PC-3 (cell line): Measurements from ENCODE around the gene PSAPL1. TPM values are rescaled to one million over a fixed set of nuclear protein-coding genes. Genes with fewer than 3 reads are reported as not detected.
"Not testable (repeated sequence)": the region's sequence is repeated elsewhere in the genome, so short reads cannot be mapped to it uniquely, and the experiment has no call there.

Experiments used
- ATAC-seq: fragments of 200-7000 bp; cut with Tn5 transposase; 2 replicates; pipeline ENCODE4 v1.9.1; 2020; ENCODE audit warnings: mild to moderate bottlenecking, moderate library complexity
- BruUV-seq: library from RNA; stranded (reverse); fragments of 400-500 nt; replicated peaks from 2 replicates; lab custom pipeline; 2021; lab: Mats Ljungman, UMichigan
- CTCF ChIA-PET: fragments of 300-600 bp; sonication (Branson Sonifier 250); formaldehyde crosslinking; loops from one replicate; lab custom pipeline; 2022; ENCODE audit warnings: antibody characterized with exemption; lab: Charles Lee
- POLR2A ChIA-PET: fragments of 300-600 bp; sonication (Branson Sonifier 250); formaldehyde crosslinking; loops from one replicate; lab custom pipeline; 2022; ENCODE audit warnings: antibody characterized with exemption; ENCODE audit not compliant: unreplicated experiment; lab: Charles Lee
- DNase-seq: peaks from one replicate; pipeline ENCODE4 v3.0.0-alpha.2; 2015
- H2AFZ ChIP-seq: fragments of 300-600 bp; sonication (generic); 2 replicates; pipeline ENCODE4 v1.6.0; 2016; ENCODE audit warnings: antibody characterized with exemption, low read length
- H3F3A ChIP-seq: fragments of 300-600 bp; sonication (generic); one replicate; pipeline ENCODE4 v1.6.0; 2017; ENCODE audit warnings: antibody characterized with exemption, low read length, control low read depth, mild to moderate bottlenecking; ENCODE audit not compliant: unreplicated experiment
- H3K27ac ChIP-seq: fragments of 300-600 bp; sonication (generic); 2 replicates; pipeline ENCODE4 v1.5.1; 2016; ENCODE audit warnings: mild to moderate bottlenecking, low read length
- H3K27me3 ChIP-seq: fragments of 300-600 bp; sonication (generic); 2 replicates; pipeline ENCODE4 v1.6.1; 2016; ENCODE audit warnings: low read length, mixed read lengths
- H3K36me3 ChIP-seq: fragments of 300-600 bp; sonication (generic); 2 replicates; pipeline ENCODE4 v1.6.1; 2016; ENCODE audit warnings: low read depth, mixed run types, low read length, mixed read lengths
- H3K4me1 ChIP-seq: fragments of 300-600 bp; sonication (generic); 2 replicates; pipeline ENCODE4 v1.5.1; 2016; ENCODE audit warnings: low read length; ENCODE audit not compliant: insufficient read depth
- H3K4me2 ChIP-seq: fragments of 300-600 bp; sonication (generic); 2 replicates; pipeline ENCODE4 v1.6.0; 2016; ENCODE audit warnings: low read length
- H3K4me3 ChIP-seq: fragments of 300-600 bp; sonication (generic); 2 replicates; pipeline ENCODE4 v1.5.1; 2016; ENCODE audit warnings: mild to moderate bottlenecking, low read length, mixed read lengths
- H3K79me2 ChIP-seq: fragments of 300-600 bp; sonication (generic); 2 replicates; pipeline ENCODE4 v1.6.1; 2017; ENCODE audit warnings: low read length, mixed read lengths
- H3K9ac ChIP-seq: fragments of 300-600 bp; sonication (generic); 2 replicates; pipeline ENCODE4 v1.6.0; 2016; ENCODE audit warnings: mild to moderate bottlenecking, low read length
- H3K9me2 ChIP-seq: fragments of 300-600 bp; sonication (generic); replicated peaks from 2 replicates; pipeline ENCODE4 v1.6.1; 2016; ENCODE audit warnings: mixed run types, low read length, mixed read lengths
- H3K9me3 ChIP-seq: fragments of 300-600 bp; sonication (generic); 2 replicates; pipeline ENCODE4 v1.6.1; 2016; ENCODE audit warnings: low read length, mixed read lengths
- H4K20me1 ChIP-seq: fragments of 300-600 bp; sonication (generic); 2 replicates; pipeline ENCODE4 v1.6.1; 2016; ENCODE audit warnings: low read length, mixed read lengths
- CTCF ChIP-seq: fragments of 300-600 bp; sonication (generic); conservative IDR thresholded peaks from 2 replicates; pipeline ENCODE4 v1.5.1; 2017; ENCODE audit warnings: antibody characterized with exemption, low read depth, mild to moderate bottlenecking, low read length
- EZH2 ChIP-seq: fragments of 300-600 bp; sonication (generic); IDR thresholded peaks from one replicate; pipeline ENCODE4 v1.6.1; 2017; ENCODE audit warnings: antibody characterized with exemption, mild to moderate bottlenecking, low read length; ENCODE audit not compliant: unreplicated experiment
- EZH2phosphoT487 ChIP-seq: fragments of 300-600 bp; sonication (generic); IDR thresholded peaks from 2 replicates; pipeline ENCODE4 v1.6.1; 2018; ENCODE audit warnings: mild to moderate bottlenecking, antibody characterized with exemption, low read length, borderline replicate concordance
- intact Hi-C: fragments of 100-400 bp; cut with micrococcal nuclease; formaldehyde crosslinking; loops from 2 replicates; pipeline ENCODE4 v1.9.0; 2023
- total RNA-seq: library from RNA; depleted of rRNA; stranded (reverse); fragments of >200 nt; gene quantifications from 2 replicates; pipeline ENCODE4 v1.2.3, GENCODE V29; 2014

PSAPL1 gene
- total RNA-seq, 1 experiment from 2014 or later = 0.15 TPM

- TF ChIP-seq EZH2phosphoT487 = no peak
- no peak for TF ChIP-seq EZH2
- no peak for TF ChIP-seq CTCF
- ATAC-seq (no peak), DNase-seq (no peak)
- Histone ChIP-seq H3F3A (no peaks in the 10 kb centered on the region), H3K36me3 (no peaks in the 10 kb centered on the region), H3K79me2 (no peaks in the 10 kb centered on the region), H3K27me3 (no peaks in the 10 kb centered on the region), H3K4me2 (no peak overlapping the region), H3K27ac (no peak overlapping the region), H3K4me1 (peaks cover 14% of the 10 kb centered on the region), H3K4me3 (no peak overlapping the region), H3K9ac (no peak overlapping the region), H2AFZ (no peak overlapping the region), H4K20me1 (no peaks in the 10 kb centered on the region), H3K9me2 (no peaks in the 10 kb centered on the region), H3K9me3 (no peaks in the 10 kb centered on the region)
- intact Hi-C loops = no loop called here
- BruUV-seq = no TSS peak
- CTCF ChIA-PET = no interaction called here
- POLR2A ChIA-PET = no interaction called here
Observed at GRCh38 chr4:7458477-7458876, 23.7 kb upstream of the PSAPL1 start.

- no peaks in the 10 kb centered on the region for H3K9me3 ChIP-seq
- H2AFZ ChIP-seq = no peak overlapping the region
- no peaks in the 10 kb centered on the region for H3F3A ChIP-seq
- H3K27me3 ChIP-seq = no peaks in the 10 kb centered on the region
- H3K4me1 ChIP-seq = peaks cover 13% of the 10 kb centered on the region
- no peaks in the 10 kb centered on the region for H3K79me2 ChIP-seq
- intact Hi-C loops = no loop called here
- no peaks in the 10 kb centered on the region for H4K20me1 ChIP-seq
- no TSS peak for BruUV-seq
- H3K9me2 ChIP-seq = no peaks in the 10 kb centered on the region
- H3K9ac ChIP-seq = no peak overlapping the region
- no peak overlapping the region for H3K4me3 ChIP-seq
- POLR2A ChIA-PET = no interaction called here
- TF ChIP-seq EZH2phosphoT487 = no peak
- TF ChIP-seq EZH2 = no peak
- TF ChIP-seq CTCF = no peak
- CTCF ChIA-PET = no interaction called here
- no peaks in the 10 kb centered on the region for H3K36me3 ChIP-seq
- no peak overlapping the region for H3K27ac ChIP-seq
- DNase-seq (no peak), ATAC-seq (no peak)
- H3K4me2 ChIP-seq = no peak overlapping the region
Observed at GRCh38 chr4:7458066-7458425, 23.3 kb upstream of the PSAPL1 start.

GRCh38 chr4:7457201-7458065 lies 22.7 kb upstream of the PSAPL1 start:
- no peak for DNase-seq
- Histone ChIP-seq H3K27ac (no peak overlapping the region), H2AFZ (no peak overlapping the region), H3K9me2 (no peaks in the 10 kb centered on the region), H4K20me1 (no peaks in the 10 kb centered on the region), H3K9ac (no peak overlapping the region), H3F3A (no peaks in the 10 kb centered on the region), H3K36me3 (no peaks in the 10 kb centered on the region), H3K4me1 (peaks cover 7% of the 10 kb centered on the region), H3K4me3 (no peak overlapping the region), H3K27me3 (no peaks in the 10 kb centered on the region), H3K9me3 (no peaks in the 10 kb centered on the region), H3K4me2 (no peak overlapping the region), H3K79me2 (no peaks in the 10 kb centered on the region)
- intact Hi-C loops = no loop called here
- TF ChIP-seq EZH2 (no peak), EZH2phosphoT487 (no peak), CTCF (no peak)
- CTCF ChIA-PET = no interaction called here
- ATAC-seq = no peak
- BruUV-seq = no TSS peak
- POLR2A ChIA-PET = no interaction called here

GRCh38 chr4:7452802-7453201 lies 18.1 kb upstream of the PSAPL1 start:
- H3K4me2 ChIP-seq, H3K27ac ChIP-seq, H3K9me3 ChIP-seq, H3K9me2 ChIP-seq, intact Hi-C loops, H3K27me3 ChIP-seq, H3K9ac ChIP-seq, H4K20me1 ChIP-seq, BruUV-seq, POLR2A ChIA-PET, H2AFZ ChIP-seq, ATAC-seq, H3K4me3 ChIP-seq, H3K4me1 ChIP-seq, H3K36me3 ChIP-seq, DNase-seq, H3F3A ChIP-seq, H3K79me2 ChIP-seq, CTCF ChIA-PET: not testable (repeated sequence)
